Measurements from ENCODE around the gene PPP1R2. TPM values are rescaled to one million over a fixed set of nuclear protein-coding genes. Genes with fewer than 3 reads are reported as not detected.

PPP1R2 gene
- total RNA-seq, 1 experiment from 2014 or later = 140 TPM

Small RNA genes lying within 50 kb of the gene (small RNA-seq; reads per million reads assigned to genes)
- gene RN7SL73P (not detected), gene RNU6ATAC24P (not detected)

Other genes starting within 250 kb of the PPP1R2 start
- gene ACAP2, start 100.3 kb downstream of the PPP1R2 start, total RNA-seq (2014; rRNA removed; shearing (Covaris generic)) = 16.0 and 16.4 TPM in 2 replicates
- 0.58 and 0.91 TPM in 2 replicates for gene APOD, start 40.6 kb upstream of the PPP1R2 start, total RNA-seq (2014; rRNA removed; shearing (Covaris generic))
- gene MUC20, start 177.7 kb upstream of the PPP1R2 start, total RNA-seq (2014; rRNA removed; shearing (Covaris generic)) = 52.3 and 68.0 TPM in 2 replicates

Data from HT-29 (cell line).